HepG2 (cell line): ENCODE results near the gene NAA15. TPM values are rescaled to one million over a fixed set of nuclear protein-coding genes. Genes with fewer than 3 reads are reported as not detected.

Source experiments
- ATAC-seq: fragments of 200-7000 bp; cut with Tn5 transposase; 3 replicates; pipeline ENCODE4 v1.9.1; 2020; ENCODE audit warnings: mild to moderate bottlenecking, moderate library complexity
- BruUV-seq: library from RNA; stranded (reverse); fragments of 400-500 nt; replicated peaks from 2 replicates; lab custom pipeline; 2021; lab: Mats Ljungman, UMichigan
- CTCF ChIA-PET: fragments of 300-600 bp; formaldehyde crosslinking; extraction: SDS; loops from one replicate; lab custom pipeline; 2021; ENCODE audit warnings: low total read pairs, inconsistent platforms, low intra/inter-chr PET ratio; lab: Yijun Ruan, JAX
- POLR2A ChIA-PET: fragments of 350-600 bp; sonication (Branson Sonifier 250); formaldehyde crosslinking; loops from one replicate; lab custom pipeline; 2020; ENCODE audit warnings: antibody characterized with exemption, inconsistent platforms; lab: Yijun Ruan, JAX
- DNase-seq: peaks from one replicate; pipeline ENCODE4 v3.0.0-alpha.2; 2015; ENCODE audit warnings: low spot score
- FAIRE-seq: peaks from 3 replicates; lab custom pipeline; 2011; peaks lifted over from hg19 to GRCh38; lab: Jason Lieb, UNC
- H2AFZ ChIP-seq: one replicate; pipeline ENCODE4 v1.6.1; 2011; ENCODE audit warnings: low read length, inconsistent platforms
- H3K27ac ChIP-seq: fragments of 300-600 bp; 3 replicates; pipeline ENCODE4 v1.8.0; 2011; ENCODE audit warnings: mixed run types, mild to moderate bottlenecking, mixed read lengths, low read length, inconsistent platforms; ENCODE audit not compliant: insufficient read depth; ENCODE audit errors: extremely low read length
- H3K27me3 ChIP-seq, 2 experiments: fragments of 200-600 bp in 1 of 2; 2 replicates in 1 of 2; 3 replicates in 1 of 2; pipeline versions ENCODE4 v1.6.0 to v1.8.0; 2011; ENCODE audit warnings: low read length in 2 of 2, mild to moderate bottlenecking in 2 of 2, moderate library complexity in 2 of 2, inconsistent platforms in 1 of 2; ENCODE audit not compliant: insufficient read depth in 2 of 2, control insufficient read depth in 1 of 2
- H3K36me3 ChIP-seq, 2 experiments: fragments of 200-600 bp in 1 of 2; replicated peaks in 1 of 2; 2 replicates in 1 of 2; 3 replicates in 1 of 2; pipeline versions ENCODE4 v1.5.1 to v1.8.0; 2011; ENCODE audit warnings: low read length in 2 of 2, inconsistent platforms in 1 of 2; ENCODE audit not compliant: insufficient read depth in 2 of 2, control insufficient read depth in 1 of 2
- H3K4me1 ChIP-seq: 2 replicates; pipeline ENCODE4 v1.5.1; 2012; ENCODE audit warnings: low read length, inconsistent platforms; ENCODE audit not compliant: insufficient read depth
- H3K4me2 ChIP-seq: 2 replicates; pipeline ENCODE4 v1.6.0; 2011; ENCODE audit warnings: low read depth, low read length, inconsistent platforms
- H3K4me3 ChIP-seq, 3 experiments: fragments of 200-600 bp in 1 of 3; sonication (generic), shearing (Covaris generic) in 1 of 3; replicated peaks in 1 of 3; 2 replicates each; pipeline ENCODE4 v1.5.1; 2011 to 2016; ENCODE audit warnings: low read length in 3 of 3, inconsistent platforms in 2 of 3, low read depth in 2 of 3, mild to moderate bottlenecking in 2 of 3, control low read depth in 1 of 3, mixed read lengths in 1 of 3; ENCODE audit not compliant: insufficient read depth in 1 of 3
- H3K79me2 ChIP-seq: one replicate; pipeline ENCODE4 v1.6.1; 2011; ENCODE audit warnings: low read length, inconsistent platforms; ENCODE audit not compliant: insufficient read depth
- H3K9ac ChIP-seq: 2 replicates; pipeline ENCODE4 v1.6.0; 2011; ENCODE audit warnings: mild to moderate bottlenecking, low read depth, low read length, inconsistent platforms; ENCODE audit not compliant: insufficient read depth
- H3K9me3 ChIP-seq: 2 replicates; pipeline ENCODE4 v1.5.1; 2012; ENCODE audit warnings: mild to moderate bottlenecking, low read length
- H4K20me1 ChIP-seq: 2 replicates; pipeline ENCODE4 v1.6.0; 2011; ENCODE audit warnings: inconsistent platforms, mild to moderate bottlenecking, low read length, moderate library complexity; ENCODE audit not compliant: insufficient read depth
- MEF2D ChIP-seq: sonication (generic); formaldehyde crosslinking; IDR thresholded peaks from 2 replicates; pipeline ENCODE4 v1.5.1; 2020; ENCODE audit warnings: mild to moderate bottlenecking, missing genetic modification reagents
- NFE2L1 ChIP-seq: sonication (generic); formaldehyde crosslinking; IDR thresholded peaks from 2 replicates; pipeline ENCODE4 v1.4.0; 2020; ENCODE audit warnings: missing genetic modification reagents, mild to moderate bottlenecking, borderline replicate concordance
- PCBP2 ChIP-seq: fragments of 200-400 bp; formaldehyde crosslinking; optimal IDR thresholded peaks from 2 replicates; pipeline ENCODE3; 2018; ENCODE audit warnings: low read length, low read depth; ENCODE audit not compliant: poor library complexity, severe bottlenecking
- STAG1 ChIP-seq: sonication (generic); formaldehyde crosslinking; IDR thresholded peaks from 2 replicates; pipeline ENCODE4 v1.4.0; 2020; ENCODE audit warnings: missing genetic modification reagents
- ZNF205 ChIP-seq: IDR thresholded peaks from 2 replicates; pipeline ENCODE4 v1.6.1; 2018; ENCODE audit warnings: missing biosample characterization, missing genetic modification reagents
- ZNF564 ChIP-seq: sonication (generic); formaldehyde crosslinking; IDR thresholded peaks from 2 replicates; pipeline ENCODE4 v1.8.1; 2023; ENCODE audit warnings: mild to moderate bottlenecking, missing genetic modification reagents
- ZNF768 ChIP-seq: sonication (generic); formaldehyde crosslinking; IDR thresholded peaks from 2 replicates; pipeline ENCODE4 v1.4.0; 2020; ENCODE audit warnings: missing genetic modification reagents
- WGBS: methylation state at CpG from one replicate; pipeline ENCODE4 v1.1.6; 2017; ENCODE audit warnings: low lambda C conversion rate; 5-methylcytosine and 5-hydroxymethylcytosine counted together
- in situ Hi-C: cut with HindIII; loops from 2 replicates; pipeline ENCODE4 v1.10.0; 2017; ENCODE audit warnings: low pct_unique_long_range_greater_than_20kb; ENCODE audit not compliant: extremely low pct_ligation_motif_present
- intact Hi-C: fragments of 100-400 bp; cut with micrococcal nuclease; formaldehyde crosslinking; loops from one replicate; pipeline ENCODE4 v1.10.0; 2022; ENCODE audit not compliant: unreplicated experiment
- polyA plus RNA-seq, 8 experiments: library from polyadenylated mRNA; depleted of rRNA in 3 of 8; stranded (reverse) in 7 of 8; unstranded in 1 of 8; fragments of >200 nt; fragmentation: Illumina TruSeq in 4 of 8; extraction: Trizol in 4 of 8; gene quantifications; 2 replicates each; pipeline versions ENCODE4 v1.2.1 to v1.2.3, GENCODE V29; 2011 to 2016; ENCODE audit warnings: low read depth in 4 of 8, missing spikeins in 1 of 8, mixed read lengths in 1 of 8; ENCODE audit not compliant: insufficient read depth in 1 of 8
- total RNA-seq, 5 experiments: library from RNA; depleted of rRNA; stranded (reverse); fragments of >200 nt; fragmentation: Illumina TruSeq; extraction: Trizol; gene quantifications; 2 replicates each; pipeline ENCODE4 v1.2.3, GENCODE V29; 2016; ENCODE audit warnings: low read depth in 1 of 5
- TF ChIP-seq, protein P1 (sequence below): sonication (generic); formaldehyde crosslinking; IDR thresholded peaks from 2 replicates; pipeline ENCODE4 v1.4.0; 2020; ENCODE audit warnings: missing genetic modification reagents, mild to moderate bottlenecking, borderline replicate concordance
- TF ChIP-seq, protein P2 (sequence below): IDR thresholded peaks from 2 replicates; pipeline ENCODE4 v1.6.1; 2016; ENCODE audit warnings: mild to moderate bottlenecking
- TF ChIP-seq, protein P3 (sequence below): IDR thresholded peaks from 2 replicates; pipeline ENCODE4 v1.6.1; 2016; ENCODE audit warnings: missing compliant biosample characterization, missing genetic modification reagents, borderline replicate concordance
- TF ChIP-seq, protein P4 (sequence below): sonication (generic); formaldehyde crosslinking; IDR thresholded peaks from 2 replicates; pipeline ENCODE4 v1.5.0; 2020; ENCODE audit warnings: missing genetic modification reagents
- TF ChIP-seq, protein P5 (sequence below): sonication (generic); formaldehyde crosslinking; IDR thresholded peaks from 2 replicates; pipeline ENCODE4 v1.5.0; 2020; ENCODE audit warnings: mild to moderate bottlenecking, missing genetic modification reagents, moderate library complexity
- TF ChIP-seq, protein P6 (sequence below): sonication (generic); formaldehyde crosslinking; IDR thresholded peaks from 2 replicates; pipeline ENCODE4 v1.4.0; 2020; ENCODE audit warnings: missing genetic modification reagents

Gene NAA15
- total and polyA plus RNA-seq, 2 of the 13 experiments (the other 11 are each of a cell fraction or from before 2014, with no cell fraction given), result 6.2 to 50.2 TPM

DNA sequence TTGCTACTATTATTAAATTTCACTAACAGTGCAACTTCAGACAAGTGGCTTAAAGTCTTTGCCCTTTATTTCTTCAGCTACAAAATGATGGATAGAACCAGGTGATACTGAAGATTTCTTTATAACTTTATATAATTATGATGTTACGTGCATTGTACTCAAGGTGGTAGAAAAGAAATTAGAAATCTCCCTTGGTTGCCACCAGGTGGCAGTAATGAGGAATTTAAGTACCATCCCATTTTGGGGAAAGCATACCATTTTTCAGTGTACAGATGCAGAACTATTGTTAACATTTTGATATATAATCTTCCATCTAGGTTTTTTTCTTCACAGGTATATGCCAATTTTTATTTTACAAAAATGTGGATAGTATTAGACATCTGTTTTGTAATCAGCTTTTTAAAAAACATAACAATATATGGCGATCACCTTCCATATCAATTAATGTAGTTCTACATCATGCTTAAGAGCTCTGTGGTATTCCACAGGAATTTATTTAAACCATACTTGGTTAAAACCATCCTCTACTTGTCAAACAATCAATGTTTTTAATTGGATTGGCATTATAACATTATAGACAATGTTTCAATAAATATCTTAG lies 114.9 kb downstream of the NAA15 start:
- in situ Hi-C loops, result loop anchor here (10.0 kb wide), 1 partner anchor 89 kb away; no protein-coding TSS in a partner anchor
- ChIA-PET POLR2A (no interaction called here), CTCF (interaction anchor here (1.2 to 2.6 kb wide), 4 partner anchors 37 to 115 kb away, joined by 4 to 12 read pairs (median 4); no protein-coding TSS in a partner anchor)
- TF ChIP-seq, protein P1, sequence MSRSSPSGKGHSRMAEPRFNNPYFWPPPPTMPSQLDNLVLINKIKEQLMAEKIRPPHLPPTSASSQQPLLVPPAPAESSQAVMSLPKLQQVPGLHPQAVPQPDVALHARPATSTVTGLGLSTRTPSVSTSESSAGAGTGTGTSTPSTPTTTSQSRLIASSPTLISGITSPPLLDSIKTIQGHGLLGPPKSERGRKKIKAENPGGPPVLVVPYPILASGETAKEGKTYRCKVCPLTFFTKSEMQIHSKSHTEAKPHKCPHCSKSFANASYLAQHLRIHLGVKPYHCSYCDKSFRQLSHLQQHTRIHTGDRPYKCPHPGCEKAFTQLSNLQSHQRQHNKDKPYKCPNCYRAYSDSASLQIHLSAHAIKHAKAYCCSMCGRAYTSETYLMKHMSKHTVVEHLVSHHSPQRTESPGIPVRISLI (CRISPR knock-in tag), result no peak
- TF ChIP-seq, protein P2, sequence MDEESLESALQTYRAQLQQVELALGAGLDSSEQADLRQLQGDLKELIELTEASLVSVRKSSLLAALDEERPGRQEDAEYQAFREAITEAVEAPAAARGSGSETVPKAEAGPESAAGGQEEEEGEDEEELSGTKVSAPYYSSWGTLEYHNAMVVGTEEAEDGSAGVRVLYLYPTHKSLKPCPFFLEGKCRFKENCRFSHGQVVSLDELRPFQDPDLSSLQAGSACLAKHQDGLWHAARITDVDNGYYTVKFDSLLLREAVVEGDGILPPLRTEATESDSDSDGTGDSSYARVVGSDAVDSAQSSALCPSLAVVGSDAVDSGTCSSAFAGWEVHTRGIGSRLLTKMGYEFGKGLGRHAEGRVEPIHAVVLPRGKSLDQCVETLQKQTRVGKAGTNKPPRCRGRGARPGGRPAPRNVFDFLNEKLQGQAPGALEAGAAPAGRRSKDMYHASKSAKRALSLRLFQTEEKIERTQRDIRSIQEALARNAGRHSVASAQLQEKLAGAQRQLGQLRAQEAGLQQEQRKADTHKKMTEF (CRISPR knock-in tag), result 0 out of 2 replicates have a peak, but pooled peaks have one; percentile 22
- TF ChIP-seq, protein P3, sequence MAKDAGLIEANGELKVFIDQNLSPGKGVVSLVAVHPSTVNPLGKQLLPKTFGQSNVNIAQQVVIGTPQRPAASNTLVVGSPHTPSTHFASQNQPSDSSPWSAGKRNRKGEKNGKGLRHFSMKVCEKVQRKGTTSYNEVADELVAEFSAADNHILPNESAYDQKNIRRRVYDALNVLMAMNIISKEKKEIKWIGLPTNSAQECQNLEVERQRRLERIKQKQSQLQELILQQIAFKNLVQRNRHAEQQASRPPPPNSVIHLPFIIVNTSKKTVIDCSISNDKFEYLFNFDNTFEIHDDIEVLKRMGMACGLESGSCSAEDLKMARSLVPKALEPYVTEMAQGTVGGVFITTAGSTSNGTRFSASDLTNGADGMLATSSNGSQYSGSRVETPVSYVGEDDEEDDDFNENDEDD (CRISPR knock-in tag), result no peak
- TF ChIP-seq, protein P4, sequence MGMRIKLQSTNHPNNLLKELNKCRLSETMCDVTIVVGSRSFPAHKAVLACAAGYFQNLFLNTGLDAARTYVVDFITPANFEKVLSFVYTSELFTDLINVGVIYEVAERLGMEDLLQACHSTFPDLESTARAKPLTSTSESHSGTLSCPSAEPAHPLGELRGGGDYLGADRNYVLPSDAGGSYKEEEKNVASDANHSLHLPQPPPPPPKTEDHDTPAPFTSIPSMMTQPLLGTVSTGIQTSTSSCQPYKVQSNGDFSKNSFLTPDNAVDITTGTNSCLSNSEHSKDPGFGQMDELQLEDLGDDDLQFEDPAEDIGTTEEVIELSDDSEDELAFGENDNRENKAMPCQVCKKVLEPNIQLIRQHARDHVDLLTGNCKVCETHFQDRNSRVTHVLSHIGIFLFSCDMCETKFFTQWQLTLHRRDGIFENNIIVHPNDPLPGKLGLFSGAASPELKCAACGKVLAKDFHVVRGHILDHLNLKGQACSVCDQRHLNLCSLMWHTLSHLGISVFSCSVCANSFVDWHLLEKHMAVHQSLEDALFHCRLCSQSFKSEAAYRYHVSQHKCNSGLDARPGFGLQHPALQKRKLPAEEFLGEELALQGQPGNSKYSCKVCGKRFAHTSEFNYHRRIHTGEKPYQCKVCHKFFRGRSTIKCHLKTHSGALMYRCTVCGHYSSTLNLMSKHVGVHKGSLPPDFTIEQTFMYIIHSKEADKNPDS, result no peak
- TF ChIP-seq ZNF205 (no peak), MEF2D (CRISPR knock-in tag) (no peak), ZNF564 (no peak), STAG1 (peak; percentile 48), PCBP2 (no peak), NFE2L1 (no peak), ZNF768 (CRISPR knock-in tag) (no peak)
- TF ChIP-seq, protein P5, sequence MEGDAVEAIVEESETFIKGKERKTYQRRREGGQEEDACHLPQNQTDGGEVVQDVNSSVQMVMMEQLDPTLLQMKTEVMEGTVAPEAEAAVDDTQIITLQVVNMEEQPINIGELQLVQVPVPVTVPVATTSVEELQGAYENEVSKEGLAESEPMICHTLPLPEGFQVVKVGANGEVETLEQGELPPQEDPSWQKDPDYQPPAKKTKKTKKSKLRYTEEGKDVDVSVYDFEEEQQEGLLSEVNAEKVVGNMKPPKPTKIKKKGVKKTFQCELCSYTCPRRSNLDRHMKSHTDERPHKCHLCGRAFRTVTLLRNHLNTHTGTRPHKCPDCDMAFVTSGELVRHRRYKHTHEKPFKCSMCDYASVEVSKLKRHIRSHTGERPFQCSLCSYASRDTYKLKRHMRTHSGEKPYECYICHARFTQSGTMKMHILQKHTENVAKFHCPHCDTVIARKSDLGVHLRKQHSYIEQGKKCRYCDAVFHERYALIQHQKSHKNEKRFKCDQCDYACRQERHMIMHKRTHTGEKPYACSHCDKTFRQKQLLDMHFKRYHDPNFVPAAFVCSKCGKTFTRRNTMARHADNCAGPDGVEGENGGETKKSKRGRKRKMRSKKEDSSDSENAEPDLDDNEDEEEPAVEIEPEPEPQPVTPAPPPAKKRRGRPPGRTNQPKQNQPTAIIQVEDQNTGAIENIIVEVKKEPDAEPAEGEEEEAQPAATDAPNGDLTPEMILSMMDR, result peak; percentile 63
- TF ChIP-seq, protein P6, sequence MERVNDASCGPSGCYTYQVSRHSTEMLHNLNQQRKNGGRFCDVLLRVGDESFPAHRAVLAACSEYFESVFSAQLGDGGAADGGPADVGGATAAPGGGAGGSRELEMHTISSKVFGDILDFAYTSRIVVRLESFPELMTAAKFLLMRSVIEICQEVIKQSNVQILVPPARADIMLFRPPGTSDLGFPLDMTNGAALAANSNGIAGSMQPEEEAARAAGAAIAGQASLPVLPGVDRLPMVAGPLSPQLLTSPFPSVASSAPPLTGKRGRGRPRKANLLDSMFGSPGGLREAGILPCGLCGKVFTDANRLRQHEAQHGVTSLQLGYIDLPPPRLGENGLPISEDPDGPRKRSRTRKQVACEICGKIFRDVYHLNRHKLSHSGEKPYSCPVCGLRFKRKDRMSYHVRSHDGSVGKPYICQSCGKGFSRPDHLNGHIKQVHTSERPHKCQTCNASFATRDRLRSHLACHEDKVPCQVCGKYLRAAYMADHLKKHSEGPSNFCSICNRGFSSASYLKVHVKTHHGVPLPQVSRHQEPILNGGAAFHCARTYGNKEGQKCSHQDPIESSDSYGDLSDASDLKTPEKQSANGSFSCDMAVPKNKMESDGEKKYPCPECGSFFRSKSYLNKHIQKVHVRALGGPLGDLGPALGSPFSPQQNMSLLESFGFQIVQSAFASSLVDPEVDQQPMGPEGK (CRISPR knock-in tag), result no peak

More for the DNA sequence above, 114.9 kb downstream of the NAA15 start:
- no peaks in the 10 kb centered on the region for H3K9me3 ChIP-seq
- no peaks in the 10 kb centered on the region for H3K79me2 ChIP-seq
- 97% methylated on average over 2 of the region's 2 CpGs for WGBS
- H4K20me1 ChIP-seq, result 0 out of 2 replicates have a peak, but pooled peaks cover 2% of the 10 kb centered on the region
- H3K4me1 ChIP-seq, result no peaks in the 10 kb centered on the region; the same call in 1 of the 2 replicates
- intact Hi-C loops, result loop anchor here (1.0 kb wide), 3 partner anchors 37 to 114 kb away; no protein-coding TSS in a partner anchor
- H2AFZ ChIP-seq, result no peak overlapping the region
- H3K4me2 ChIP-seq, result no peak overlapping the region
- no peaks in the 10 kb centered on the region for H3K36me3 ChIP-seq
- FAIRE-seq (peak; percentile 68), DNase-seq (peak; percentile 28), ATAC-seq (peak; percentile 50)
- H3K27ac ChIP-seq, result no peak overlapping the region
- no peak overlapping the region for H3K9ac ChIP-seq
- H3K4me3 ChIP-seq, result no peak overlapping the region
- no TSS peak for BruUV-seq
- no peaks in the 10 kb centered on the region for H3K27me3 ChIP-seq
